Neural cell (in vitro differentiated cells): ENCODE measurements around the gene BACE1-AS. TPM values are rescaled to one million over a fixed set of nuclear protein-coding genes. Genes with fewer than 3 reads are reported as not detected.

Experiments used
- H2AFZ ChIP-seq: fragments of 200-600, 300-800 bp; sonication (generic), shearing (Covaris generic); 2 replicates; pipeline ENCODE4 v1.6.0; 2014; ENCODE audit warnings: low read depth, mild to moderate bottlenecking, antibody characterized with exemption, low read length, moderate library complexity
- H3F3A ChIP-seq: fragments of 200-600 bp; shearing (Covaris generic); 2 replicates; pipeline ENCODE4 v1.6.1; 2016; ENCODE audit warnings: mild to moderate bottlenecking, moderate library complexity, mixed read lengths, antibody characterized with exemption, low read length; ENCODE audit not compliant: insufficient read depth, poor library complexity, severe bottlenecking
- H3K27ac ChIP-seq: fragments of 200-600, 300-800 bp; sonication (generic), shearing (Covaris generic); 2 replicates; pipeline ENCODE4 v1.5.1; 2014; ENCODE audit warnings: mild to moderate bottlenecking, low read length, moderate library complexity
- H3K27me3 ChIP-seq: fragments of 300-800, 200-600 bp; sonication (generic), shearing (Covaris generic); 2 replicates; pipeline ENCODE4 v1.6.0; 2014; ENCODE audit warnings: mild to moderate bottlenecking, low read depth, low read length, moderate library complexity; ENCODE audit not compliant: insufficient read depth
- H3K36me3 ChIP-seq: fragments of 300-800, 200-600 bp; sonication (generic), shearing (Covaris generic); 2 replicates; pipeline ENCODE4 v1.5.1; 2014; ENCODE audit warnings: mild to moderate bottlenecking, antibody characterized with exemption, low read length, moderate library complexity; ENCODE audit not compliant: insufficient read depth
- H3K4me2 ChIP-seq: fragments of 300-800, 200-600 bp; sonication (generic), shearing (Covaris generic); 2 replicates; pipeline ENCODE4 v1.6.0; 2014; ENCODE audit warnings: mild to moderate bottlenecking, low read length
- H3K4me3 ChIP-seq: fragments of 300-800, 200-600 bp; sonication (generic), shearing (Covaris generic); 2 replicates; pipeline ENCODE4 v1.5.1; 2014; ENCODE audit warnings: mild to moderate bottlenecking, low read length, moderate library complexity
- H3K79me2 ChIP-seq: fragments of 200-600 bp; shearing (Covaris generic); replicated peaks from 2 replicates; pipeline ENCODE4 v1.6.0; 2014; ENCODE audit warnings: mild to moderate bottlenecking, low read length, moderate library complexity; ENCODE audit not compliant: insufficient read depth
- H3K9ac ChIP-seq: fragments of 300-800, 200-600 bp; sonication (generic), shearing (Covaris generic); 2 replicates; pipeline ENCODE4 v1.6.1; 2016; ENCODE audit warnings: mild to moderate bottlenecking, low read length, mixed read lengths
- H3K9me2 ChIP-seq: fragments of 200-600 bp; shearing (Covaris generic); 2 replicates; pipeline ENCODE4 v1.6.1; 2016; ENCODE audit warnings: mild to moderate bottlenecking, low read length, mixed read lengths; ENCODE audit not compliant: insufficient read depth
- H3K9me3 ChIP-seq: fragments of 200-600, 300-800 bp; sonication (generic), shearing (Covaris generic); 2 replicates; pipeline ENCODE4 v1.6.1; 2016; ENCODE audit warnings: mild to moderate bottlenecking, mixed run types, low read length, moderate library complexity, mixed read lengths
- H4K20me1 ChIP-seq: fragments of 200-600 bp; shearing (Covaris generic); 2 replicates; pipeline ENCODE4 v1.6.1; 2016; ENCODE audit warnings: mild to moderate bottlenecking, mixed run types; ENCODE audit not compliant: insufficient read depth
- EP300 ChIP-seq: fragments of 450-650 bp; conservative IDR thresholded peaks from 2 replicates; pipeline ENCODE4 v1.6.1; 2014; ENCODE audit warnings: antibody characterized with exemption, mild to moderate bottlenecking, moderate library complexity; ENCODE audit not compliant: poor library complexity, severe bottlenecking
- EZH2 ChIP-seq: fragments of 200-600, 300-800 bp; shearing (Covaris generic), sonication (generic); IDR thresholded peaks from 2 replicates; pipeline ENCODE4 v1.6.1; 2014; ENCODE audit warnings: antibody characterized with exemption, low read length, borderline replicate concordance, mild to moderate bottlenecking; ENCODE audit not compliant: insufficient read depth, poor library complexity, severe bottlenecking
- MXI1 ChIP-seq: fragments of 450-650 bp; conservative IDR thresholded peaks from 2 replicates; pipeline ENCODE4 v1.6.1; 2014; ENCODE audit warnings: antibody characterized with exemption, mild to moderate bottlenecking; ENCODE audit not compliant: poor library complexity, severe bottlenecking
- POLR2AphosphoS5 ChIP-seq: IDR thresholded peaks from 2 replicates; pipeline ENCODE4 v1.6.1; 2012
- RAD21 ChIP-seq: fragments of 450-650 bp; conservative IDR thresholded peaks from 2 replicates; pipeline ENCODE4 v1.6.1; 2014; ENCODE audit warnings: antibody characterized with exemption, mild to moderate bottlenecking, moderate library complexity
- SMC3 ChIP-seq: fragments of 450-650 bp; conservative IDR thresholded peaks from 2 replicates; pipeline ENCODE4 v1.6.1; 2014; ENCODE audit warnings: antibody characterized with exemption, mild to moderate bottlenecking, moderate library complexity; ENCODE audit not compliant: poor library complexity
- TAF1 ChIP-seq: IDR thresholded peaks from 2 replicates; pipeline ENCODE4 v1.6.1; 2012; ENCODE audit warnings: low read depth
- polyA plus RNA-seq: library from polyadenylated mRNA; depleted of rRNA; stranded (reverse); fragments of >200 nt; gene quantifications from 2 replicates; pipeline ENCODE4 v1.2.3, GENCODE V29; 2014
- TF ChIP-seq, protein P1 (sequence below): IDR thresholded peaks from 2 replicates; pipeline ENCODE4 v1.6.1; 2012; ENCODE audit warnings: borderline replicate concordance
- TF ChIP-seq, protein P2 (sequence below): fragments of 450-650 bp; IDR thresholded peaks from 2 replicates; pipeline ENCODE4 v1.5.1; 2014; ENCODE audit warnings: antibody characterized with exemption, mild to moderate bottlenecking, moderate library complexity; ENCODE audit not compliant: poor library complexity, severe bottlenecking

The BACE1-AS gene
- polyA plus RNA-seq, 1 donor from 2014 or later = 3.8 TPM

DNA sequence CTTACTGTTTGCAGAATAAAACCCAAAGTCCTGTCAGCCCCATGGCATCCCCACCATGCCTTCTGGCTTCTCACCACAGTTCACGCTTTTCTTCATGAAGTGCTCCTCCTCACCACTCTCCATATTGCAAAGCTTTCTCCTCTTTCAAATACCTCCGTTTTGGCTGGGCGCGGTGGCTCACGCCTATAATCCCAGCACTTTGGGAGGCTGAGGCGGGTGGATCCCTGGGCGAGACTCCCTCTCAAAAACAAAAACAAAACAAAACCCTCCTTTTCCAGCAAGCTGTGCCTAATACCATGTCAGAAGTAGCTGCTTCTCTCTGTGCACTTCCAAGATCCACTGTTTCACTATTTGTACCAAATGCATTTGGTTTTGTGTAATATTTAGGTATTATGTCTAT, 18.2 kb downstream of the BACE1-AS start:
- TF ChIP-seq EP300 = no peak
- TF ChIP-seq MXI1 = no peak
- no peak for TF ChIP-seq TAF1
- TF ChIP-seq EZH2 = no peak
- TF ChIP-seq, protein P1, sequence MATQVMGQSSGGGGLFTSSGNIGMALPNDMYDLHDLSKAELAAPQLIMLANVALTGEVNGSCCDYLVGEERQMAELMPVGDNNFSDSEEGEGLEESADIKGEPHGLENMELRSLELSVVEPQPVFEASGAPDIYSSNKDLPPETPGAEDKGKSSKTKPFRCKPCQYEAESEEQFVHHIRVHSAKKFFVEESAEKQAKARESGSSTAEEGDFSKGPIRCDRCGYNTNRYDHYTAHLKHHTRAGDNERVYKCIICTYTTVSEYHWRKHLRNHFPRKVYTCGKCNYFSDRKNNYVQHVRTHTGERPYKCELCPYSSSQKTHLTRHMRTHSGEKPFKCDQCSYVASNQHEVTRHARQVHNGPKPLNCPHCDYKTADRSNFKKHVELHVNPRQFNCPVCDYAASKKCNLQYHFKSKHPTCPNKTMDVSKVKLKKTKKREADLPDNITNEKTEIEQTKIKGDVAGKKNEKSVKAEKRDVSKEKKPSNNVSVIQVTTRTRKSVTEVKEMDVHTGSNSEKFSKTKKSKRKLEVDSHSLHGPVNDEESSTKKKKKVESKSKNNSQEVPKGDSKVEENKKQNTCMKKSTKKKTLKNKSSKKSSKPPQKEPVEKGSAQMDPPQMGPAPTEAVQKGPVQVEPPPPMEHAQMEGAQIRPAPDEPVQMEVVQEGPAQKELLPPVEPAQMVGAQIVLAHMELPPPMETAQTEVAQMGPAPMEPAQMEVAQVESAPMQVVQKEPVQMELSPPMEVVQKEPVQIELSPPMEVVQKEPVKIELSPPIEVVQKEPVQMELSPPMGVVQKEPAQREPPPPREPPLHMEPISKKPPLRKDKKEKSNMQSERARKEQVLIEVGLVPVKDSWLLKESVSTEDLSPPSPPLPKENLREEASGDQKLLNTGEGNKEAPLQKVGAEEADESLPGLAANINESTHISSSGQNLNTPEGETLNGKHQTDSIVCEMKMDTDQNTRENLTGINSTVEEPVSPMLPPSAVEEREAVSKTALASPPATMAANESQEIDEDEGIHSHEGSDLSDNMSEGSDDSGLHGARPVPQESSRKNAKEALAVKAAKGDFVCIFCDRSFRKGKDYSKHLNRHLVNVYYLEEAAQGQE = no peak
- TF ChIP-seq, protein P2, sequence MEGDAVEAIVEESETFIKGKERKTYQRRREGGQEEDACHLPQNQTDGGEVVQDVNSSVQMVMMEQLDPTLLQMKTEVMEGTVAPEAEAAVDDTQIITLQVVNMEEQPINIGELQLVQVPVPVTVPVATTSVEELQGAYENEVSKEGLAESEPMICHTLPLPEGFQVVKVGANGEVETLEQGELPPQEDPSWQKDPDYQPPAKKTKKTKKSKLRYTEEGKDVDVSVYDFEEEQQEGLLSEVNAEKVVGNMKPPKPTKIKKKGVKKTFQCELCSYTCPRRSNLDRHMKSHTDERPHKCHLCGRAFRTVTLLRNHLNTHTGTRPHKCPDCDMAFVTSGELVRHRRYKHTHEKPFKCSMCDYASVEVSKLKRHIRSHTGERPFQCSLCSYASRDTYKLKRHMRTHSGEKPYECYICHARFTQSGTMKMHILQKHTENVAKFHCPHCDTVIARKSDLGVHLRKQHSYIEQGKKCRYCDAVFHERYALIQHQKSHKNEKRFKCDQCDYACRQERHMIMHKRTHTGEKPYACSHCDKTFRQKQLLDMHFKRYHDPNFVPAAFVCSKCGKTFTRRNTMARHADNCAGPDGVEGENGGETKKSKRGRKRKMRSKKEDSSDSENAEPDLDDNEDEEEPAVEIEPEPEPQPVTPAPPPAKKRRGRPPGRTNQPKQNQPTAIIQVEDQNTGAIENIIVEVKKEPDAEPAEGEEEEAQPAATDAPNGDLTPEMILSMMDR = no peak
- no peak for TF ChIP-seq RAD21
- no peak for TF ChIP-seq SMC3
- no peak for TF ChIP-seq POLR2AphosphoS5
- Histone ChIP-seq H3K4me3 (no peak overlapping the region), H3K9me2 (no peaks in the 10 kb centered on the region), H3K79me2 (no peaks in the 10 kb centered on the region), H3K27me3 (no peaks in the 10 kb centered on the region), H3K9me3 (no peaks in the 10 kb centered on the region), H3K36me3 (no peaks in the 10 kb centered on the region), H2AFZ (no peak overlapping the region), H3K27ac (no peak overlapping the region), H3K4me2 (no peak overlapping the region), H3K9ac (no peak overlapping the region), H4K20me1 (no peaks in the 10 kb centered on the region), H3F3A (no peaks in the 10 kb centered on the region)

DNA sequence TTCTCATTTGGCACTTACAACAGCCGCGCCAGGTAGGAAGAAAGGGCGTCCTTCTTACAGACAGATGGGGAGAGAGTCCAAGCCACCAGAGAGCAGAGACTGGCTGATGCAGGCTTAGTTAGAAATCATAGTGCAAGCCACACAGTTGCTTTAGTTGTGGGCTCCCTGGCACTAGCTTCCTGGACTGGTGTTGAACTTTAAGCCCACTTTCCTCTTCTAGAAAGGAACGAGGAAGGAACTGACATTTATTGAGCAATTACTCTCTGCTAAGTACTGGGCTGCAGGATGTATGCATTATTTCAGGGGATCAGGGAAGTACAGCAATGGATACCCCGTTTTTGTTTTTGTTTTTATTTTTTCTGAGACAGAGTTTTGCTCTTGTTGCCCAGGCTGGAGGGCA, 21.9 kb downstream of the BACE1-AS start:
- no peak overlapping the region for H3K4me2 ChIP-seq
- no peak for TF ChIP-seq EZH2
- no peak for TF ChIP-seq MXI1
- TF ChIP-seq, protein P2 = no peak
- TF ChIP-seq SMC3 = no peak
- TF ChIP-seq EP300 = no peak
- TF ChIP-seq TAF1 = no peak
- TF ChIP-seq, protein P1 = no peak
- no peak for TF ChIP-seq POLR2AphosphoS5
- TF ChIP-seq RAD21 = no peak
- no peaks in the 10 kb centered on the region for H4K20me1 ChIP-seq
- H3K27me3 ChIP-seq = no peaks in the 10 kb centered on the region
- no peaks in the 10 kb centered on the region for H3F3A ChIP-seq
- H3K79me2 ChIP-seq = no peaks in the 10 kb centered on the region
- no peak overlapping the region for H2AFZ ChIP-seq
- H3K9me2 ChIP-seq = no peaks in the 10 kb centered on the region
- H3K9me3 ChIP-seq = no peaks in the 10 kb centered on the region
- H3K9ac ChIP-seq = no peak overlapping the region
- H3K36me3 ChIP-seq = no peaks in the 10 kb centered on the region
- no peak overlapping the region for H3K27ac ChIP-seq
- no peak overlapping the region for H3K4me3 ChIP-seq
